ENCODE data around the gene CDH4.

CDH4 gene

GRCh38 chr20:61538183-61538942, 286.3 kb downstream of the CDH4 start:
- Histone ChIP-seq H3K9ac (ENCODE audit: low read length) (no peak overlapping the region), H3K4me3 (ENCODE audit: low read depth in 1 of 2, low read length in 2 of 2) (no peak overlapping the region), H3K9me3 (ENCODE audit: low read length) (no peaks in the 10 kb centered on the region), H3K4me1 (ENCODE audit: insufficient read depth, low read length) (no peaks in the 10 kb centered on the region), H3K27me3 (ENCODE audit: control insufficient read depth in 1 of 2, insufficient read depth in 2 of 2, low read length in 2 of 2) (no peaks in the 10 kb centered on the region), H3K27ac (ENCODE audit: low read depth, low read length) (no peak overlapping the region), H3K36me3 (ENCODE audit: insufficient read depth, low read length) (no peaks in the 10 kb centered on the region)

GRCh38 chr20:61538943-61539265, 286.8 kb downstream of the CDH4 start:
- no peak overlapping the region for H3K9ac ChIP-seq (ENCODE audit: low read length)
- H3K27ac ChIP-seq (ENCODE audit: low read depth, low read length), result no peak overlapping the region
- H3K36me3 ChIP-seq (ENCODE audit: insufficient read depth, low read length), result no peaks in the 10 kb centered on the region
- H3K4me1 ChIP-seq (ENCODE audit: insufficient read depth, low read length), result no peaks in the 10 kb centered on the region
- H3K27me3 ChIP-seq (ENCODE audit: control insufficient read depth in 1 of 2, insufficient read depth in 2 of 2, low read length in 2 of 2), result no peaks in the 10 kb centered on the region
- H3K9me3 ChIP-seq (ENCODE audit: low read length), result no peaks in the 10 kb centered on the region
- H3K4me3 ChIP-seq (ENCODE audit: low read depth in 1 of 2, low read length in 2 of 2), result no peak overlapping the region

- no peaks in the 10 kb centered on the region for H3K27me3 ChIP-seq (ENCODE audit: control insufficient read depth in 1 of 2, insufficient read depth in 2 of 2, low read length in 2 of 2)
- H3K4me1 ChIP-seq (ENCODE audit: insufficient read depth, low read length), result no peaks in the 10 kb centered on the region
- H3K4me3 ChIP-seq (ENCODE audit: low read depth in 1 of 2, low read length in 2 of 2), result no peak overlapping the region
- H3K9me3 ChIP-seq (ENCODE audit: low read length), result no peaks in the 10 kb centered on the region
- H3K36me3 ChIP-seq (ENCODE audit: insufficient read depth, low read length), result no peaks in the 10 kb centered on the region
- H3K9ac ChIP-seq (ENCODE audit: low read length), result no peak overlapping the region
- no peak overlapping the region for H3K27ac ChIP-seq (ENCODE audit: low read depth, low read length)
Observed at GRCh38 chr20:61539706-61540360, 287.8 kb downstream of the CDH4 start.

GRCh38 chr20:61541537-61541936, 289.5 kb downstream of the CDH4 start:
- no peaks in the 10 kb centered on the region for H3K9me3 ChIP-seq (ENCODE audit: low read length)
- H3K36me3 ChIP-seq (ENCODE audit: insufficient read depth, low read length), result no peaks in the 10 kb centered on the region
- H3K27me3 ChIP-seq (ENCODE audit: control insufficient read depth in 1 of 2, insufficient read depth in 2 of 2, low read length in 2 of 2), result no peaks in the 10 kb centered on the region
- no peak overlapping the region for H3K4me3 ChIP-seq (ENCODE audit: low read depth in 1 of 2, low read length in 2 of 2)
- no peaks in the 10 kb centered on the region for H3K4me1 ChIP-seq (ENCODE audit: insufficient read depth, low read length)
- H3K27ac ChIP-seq (ENCODE audit: low read depth, low read length), result no peak overlapping the region
- no peak overlapping the region for H3K9ac ChIP-seq (ENCODE audit: low read length)

- Histone ChIP-seq H3K27me3 (ENCODE audit: control insufficient read depth in 1 of 2, insufficient read depth in 2 of 2, low read length in 2 of 2) (no peaks in the 10 kb centered on the region), H3K4me1 (ENCODE audit: insufficient read depth, low read length) (no peaks in the 10 kb centered on the region), H3K9me3 (ENCODE audit: low read length) (no peaks in the 10 kb centered on the region), H3K36me3 (ENCODE audit: insufficient read depth, low read length) (no peaks in the 10 kb centered on the region), H3K9ac (ENCODE audit: low read length) (no peak overlapping the region), H3K4me3 (ENCODE audit: low read depth in 1 of 2, low read length in 2 of 2) (no peak overlapping the region), H3K27ac (ENCODE audit: low read depth, low read length) (no peak overlapping the region)
Observed at GRCh38 chr20:61543086-61543485, 291.0 kb downstream of the CDH4 start.

- H3K4me3 ChIP-seq (ENCODE audit: low read depth in 1 of 2, low read length in 2 of 2), result no peak overlapping the region
- H3K9me3 ChIP-seq (ENCODE audit: low read length), result no peaks in the 10 kb centered on the region
- no peak overlapping the region for H3K27ac ChIP-seq (ENCODE audit: low read depth, low read length)
- H3K9ac ChIP-seq (ENCODE audit: low read length), result no peak overlapping the region
- H3K36me3 ChIP-seq (ENCODE audit: insufficient read depth, low read length), result no peaks in the 10 kb centered on the region
- no peaks in the 10 kb centered on the region for H3K4me1 ChIP-seq (ENCODE audit: insufficient read depth, low read length)
- no peaks in the 10 kb centered on the region for H3K27me3 ChIP-seq (ENCODE audit: control insufficient read depth in 1 of 2, insufficient read depth in 2 of 2, low read length in 2 of 2)
Observed at GRCh38 chr20:61543931-61544745, 292.1 kb downstream of the CDH4 start.

- no peaks in the 10 kb centered on the region for H3K4me1 ChIP-seq (ENCODE audit: insufficient read depth, low read length)
- H3K9me3 ChIP-seq (ENCODE audit: low read length), result no peaks in the 10 kb centered on the region
- no peaks in the 10 kb centered on the region for H3K36me3 ChIP-seq (ENCODE audit: insufficient read depth, low read length)
- no peak overlapping the region for H3K9ac ChIP-seq (ENCODE audit: low read length)
- H3K4me3 ChIP-seq (ENCODE audit: low read depth in 1 of 2, low read length in 2 of 2), result no peak overlapping the region
- no peak overlapping the region for H3K27ac ChIP-seq (ENCODE audit: low read depth, low read length)
- peaks cover 0 to 7% of the 10 kb centered on the region in 2 donors for H3K27me3 ChIP-seq (ENCODE audit: control insufficient read depth in 1 of 2, insufficient read depth in 2 of 2, low read length in 2 of 2)
Observed at GRCh38 chr20:61544910-61545889, 293.1 kb downstream of the CDH4 start.

GRCh38 chr20:61546641-61547040, 294.6 kb downstream of the CDH4 start:
- no peaks in the 10 kb centered on the region for H3K9me3 ChIP-seq (ENCODE audit: low read length)
- no peak overlapping the region for H3K4me3 ChIP-seq (ENCODE audit: low read depth in 1 of 2, low read length in 2 of 2)
- no peak overlapping the region for H3K27ac ChIP-seq (ENCODE audit: low read depth, low read length)
- no peaks in the 10 kb centered on the region for H3K4me1 ChIP-seq (ENCODE audit: insufficient read depth, low read length)
- no peaks in the 10 kb centered on the region for H3K36me3 ChIP-seq (ENCODE audit: insufficient read depth, low read length)
- H3K9ac ChIP-seq (ENCODE audit: low read length), result no peak overlapping the region
- H3K27me3 ChIP-seq (ENCODE audit: control insufficient read depth in 1 of 2, insufficient read depth in 2 of 2, low read length in 2 of 2), result peaks cover 0 to 7% of the 10 kb centered on the region in 2 donors

- H3K4me1 ChIP-seq (ENCODE audit: insufficient read depth, low read length), result no peaks in the 10 kb centered on the region
- H3K9ac ChIP-seq (ENCODE audit: low read length), result no peak overlapping the region
- H3K27ac ChIP-seq (ENCODE audit: low read depth, low read length), result no peak overlapping the region
- H3K36me3 ChIP-seq (ENCODE audit: insufficient read depth, low read length), result no peaks in the 10 kb centered on the region
- H3K9me3 ChIP-seq (ENCODE audit: low read length), result no peaks in the 10 kb centered on the region
- H3K4me3 ChIP-seq (ENCODE audit: low read depth in 1 of 2, low read length in 2 of 2), result no peak overlapping the region
- peaks cover 0 to 7% of the 10 kb centered on the region in 2 donors for H3K27me3 ChIP-seq (ENCODE audit: control insufficient read depth in 1 of 2, insufficient read depth in 2 of 2, low read length in 2 of 2)
Observed at GRCh38 chr20:61548069-61548468, 296.0 kb downstream of the CDH4 start.

GRCh38 chr20:61549865-61550264, 297.8 kb downstream of the CDH4 start:
- Histone ChIP-seq H3K4me3 (ENCODE audit: low read depth in 1 of 2, low read length in 2 of 2) (no peak overlapping the region), H3K9ac (ENCODE audit: low read length) (no peak overlapping the region), H3K27me3 (ENCODE audit: control insufficient read depth in 1 of 2, insufficient read depth in 2 of 2, low read length in 2 of 2) (peaks cover 0 to 7% of the 10 kb centered on the region in 2 donors), H3K27ac (ENCODE audit: low read depth, low read length) (no peak overlapping the region), H3K4me1 (ENCODE audit: insufficient read depth, low read length) (no peaks in the 10 kb centered on the region), H3K9me3 (ENCODE audit: low read length) (no peaks in the 10 kb centered on the region), H3K36me3 (ENCODE audit: insufficient read depth, low read length) (no peaks in the 10 kb centered on the region)

- Histone ChIP-seq H3K27ac (ENCODE audit: low read depth, low read length) (no peak overlapping the region), H3K9ac (ENCODE audit: low read length) (no peak overlapping the region), H3K36me3 (ENCODE audit: insufficient read depth, low read length) (no peaks in the 10 kb centered on the region), H3K4me3 (ENCODE audit: low read depth in 1 of 2, low read length in 2 of 2) (no peak overlapping the region), H3K27me3 (ENCODE audit: control insufficient read depth in 1 of 2, insufficient read depth in 2 of 2, low read length in 2 of 2) (peaks cover 0 to 7% of the 10 kb centered on the region in 2 donors), H3K4me1 (ENCODE audit: insufficient read depth, low read length) (no peaks in the 10 kb centered on the region), H3K9me3 (ENCODE audit: low read length) (no peaks in the 10 kb centered on the region)
Observed at GRCh38 chr20:61551401-61551800, 299.3 kb downstream of the CDH4 start.
